DMS53 treated with DMSO at 0.1 percent for 48 hours (cell line): ENCODE data around the gene LUC7L3.
"Not testable (repeated sequence)": the region's sequence is repeated elsewhere in the genome, so short reads cannot be mapped to it uniquely, and the experiment has no call there.

Experiments
- DNase-seq: peaks from one replicate; lab custom pipeline; 2025; ENCODE audit not compliant: unreplicated experiment; lab: John Stamatoyannopoulos, UW

The LUC7L3 gene

DNA sequence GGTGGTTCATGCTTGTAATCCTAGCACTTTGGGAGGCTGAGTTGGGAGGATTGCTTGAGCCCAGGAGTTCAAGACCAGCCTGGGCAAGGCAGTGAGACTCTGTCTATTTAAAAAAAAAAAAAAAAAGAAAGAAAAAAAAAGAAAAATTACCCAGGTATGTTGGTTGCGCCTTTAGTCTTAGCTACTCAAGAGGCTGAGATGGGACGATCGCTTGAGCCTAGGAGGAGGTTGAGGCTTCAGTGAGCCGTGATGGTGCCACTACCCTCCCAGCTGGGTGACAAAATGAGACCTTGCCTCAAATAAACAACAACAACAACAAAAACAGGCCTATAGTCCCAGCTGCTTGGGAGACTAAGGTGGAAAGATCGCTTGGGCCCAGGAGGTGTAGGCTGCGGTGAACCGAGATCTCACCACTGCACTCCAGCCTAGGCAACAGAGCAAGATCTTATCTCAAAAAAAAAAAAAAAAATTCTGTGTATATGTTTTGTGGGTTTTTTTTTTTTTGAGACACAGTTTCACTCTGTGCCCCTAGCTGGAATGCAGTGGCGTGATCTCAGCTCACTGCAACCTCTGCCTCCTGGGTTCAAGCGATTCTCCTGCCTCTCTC, 60.4 kb downstream of the LUC7L3 start:
- no peak for DNase-seq

GRCh38 chr17:50781167-50781566, 61.8 kb downstream of the LUC7L3 start:
- DNase-seq: no peak

- DNase-seq: peak; percentile 86
These were observed 63.8 kb downstream of the LUC7L3 start for GRCh38 chr17:50783193-50783660.

GRCh38 chr17:50783905-50784304, 64.5 kb downstream of the LUC7L3 start:
- no peak for DNase-seq

GRCh38 chr17:50785126-50785525, 65.7 kb downstream of the LUC7L3 start:
- no peak for DNase-seq

GRCh38 chr17:50785946-50786570, 66.7 kb downstream of the LUC7L3 start:
- no peak for DNase-seq

DNA sequence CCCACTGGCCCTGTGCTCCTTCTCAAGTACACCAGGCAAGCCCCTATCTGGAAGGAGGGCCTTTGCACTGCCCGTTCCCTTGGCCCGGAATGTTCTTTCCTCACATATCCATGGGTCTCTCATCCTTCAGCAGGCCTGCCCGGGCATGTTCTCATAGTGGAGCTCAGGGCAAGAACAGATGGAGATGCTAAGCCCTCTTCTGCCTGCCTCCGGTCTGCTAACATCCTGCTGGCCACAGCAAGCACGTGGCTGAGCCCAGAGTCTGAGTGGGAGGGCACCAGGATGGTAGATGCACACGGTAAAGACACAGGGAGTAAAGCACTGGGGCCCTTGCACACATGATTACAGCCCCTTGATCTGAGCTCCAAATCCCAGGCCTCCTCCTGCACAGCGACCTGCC, 67.7 kb downstream of the LUC7L3 start:
- no peak for DNase-seq

DNA sequence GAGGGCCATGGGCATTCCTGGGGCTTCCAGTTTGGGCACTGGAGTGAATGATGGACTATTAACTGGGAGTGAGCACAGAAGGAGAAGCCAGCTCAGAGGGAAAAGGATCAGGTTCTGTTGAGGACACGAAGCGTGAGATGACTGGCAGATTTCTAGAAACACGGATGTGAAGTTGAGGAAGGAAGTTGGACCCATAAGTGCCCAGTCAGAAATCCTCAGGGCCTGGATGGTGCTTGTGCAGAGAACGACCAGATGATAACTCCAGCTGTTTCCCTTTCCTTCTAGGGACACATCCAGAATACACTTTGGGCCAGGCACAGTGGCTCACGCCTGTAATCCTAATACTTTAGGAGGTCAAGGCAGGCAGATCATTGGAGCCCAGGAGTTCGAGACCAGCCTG, 71.2 kb downstream of the LUC7L3 start:
- DNase-seq: no peak

- no peak for DNase-seq
These were observed 72.7 kb downstream of the LUC7L3 start for GRCh38 chr17:50792132-50792531.

GRCh38 chr17:50793007-50793406, 73.6 kb downstream of the LUC7L3 start:
- DNase-seq: no peak

GRCh38 chr17:50794361-50794760, 75.0 kb downstream of the LUC7L3 start:
- DNase-seq: no peak

DNA sequence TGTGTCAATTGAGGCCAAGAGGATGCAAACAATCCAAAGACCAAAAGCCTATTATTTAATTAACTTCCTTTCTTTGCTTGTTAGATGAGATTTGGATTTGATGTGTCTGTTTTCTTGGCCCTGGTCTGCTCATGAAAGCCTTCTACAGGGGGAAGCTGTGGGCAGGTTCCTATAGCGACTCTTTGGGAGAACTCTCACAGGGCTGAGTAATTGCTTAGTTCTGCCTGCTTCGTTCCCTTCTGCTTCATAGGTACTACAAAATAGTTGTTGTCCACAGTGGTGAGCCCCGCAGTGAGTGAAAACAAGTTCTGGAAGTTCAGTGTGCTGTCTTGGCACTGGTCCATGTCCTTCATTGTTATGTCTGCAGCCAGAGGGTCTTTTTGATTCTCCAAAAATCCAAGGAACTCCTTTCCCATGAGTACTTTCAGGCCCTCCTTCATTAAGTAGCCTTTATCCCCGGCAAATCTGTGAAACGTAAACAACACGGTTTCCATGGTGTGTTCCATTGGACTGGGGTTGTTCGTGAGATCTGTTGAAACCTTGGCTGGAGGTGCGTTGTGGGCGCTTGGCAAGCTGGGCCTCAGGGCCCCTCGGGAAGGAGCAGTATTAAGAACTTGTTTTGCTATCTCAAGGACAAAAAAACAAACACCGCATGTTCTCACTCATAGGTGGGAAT, 77.9 kb downstream of the LUC7L3 start:
- no peak for DNase-seq

GRCh38 chr17:50798424-50799288, 79.3 kb downstream of the LUC7L3 start:
- DNase-seq: no peak

- DNase-seq: no peak
These were observed 80.2 kb downstream of the LUC7L3 start for GRCh38 chr17:50799582-50799981.

GRCh38 chr17:50800196-50800700, 80.8 kb downstream of the LUC7L3 start:
- DNase-seq: no peak

DNA sequence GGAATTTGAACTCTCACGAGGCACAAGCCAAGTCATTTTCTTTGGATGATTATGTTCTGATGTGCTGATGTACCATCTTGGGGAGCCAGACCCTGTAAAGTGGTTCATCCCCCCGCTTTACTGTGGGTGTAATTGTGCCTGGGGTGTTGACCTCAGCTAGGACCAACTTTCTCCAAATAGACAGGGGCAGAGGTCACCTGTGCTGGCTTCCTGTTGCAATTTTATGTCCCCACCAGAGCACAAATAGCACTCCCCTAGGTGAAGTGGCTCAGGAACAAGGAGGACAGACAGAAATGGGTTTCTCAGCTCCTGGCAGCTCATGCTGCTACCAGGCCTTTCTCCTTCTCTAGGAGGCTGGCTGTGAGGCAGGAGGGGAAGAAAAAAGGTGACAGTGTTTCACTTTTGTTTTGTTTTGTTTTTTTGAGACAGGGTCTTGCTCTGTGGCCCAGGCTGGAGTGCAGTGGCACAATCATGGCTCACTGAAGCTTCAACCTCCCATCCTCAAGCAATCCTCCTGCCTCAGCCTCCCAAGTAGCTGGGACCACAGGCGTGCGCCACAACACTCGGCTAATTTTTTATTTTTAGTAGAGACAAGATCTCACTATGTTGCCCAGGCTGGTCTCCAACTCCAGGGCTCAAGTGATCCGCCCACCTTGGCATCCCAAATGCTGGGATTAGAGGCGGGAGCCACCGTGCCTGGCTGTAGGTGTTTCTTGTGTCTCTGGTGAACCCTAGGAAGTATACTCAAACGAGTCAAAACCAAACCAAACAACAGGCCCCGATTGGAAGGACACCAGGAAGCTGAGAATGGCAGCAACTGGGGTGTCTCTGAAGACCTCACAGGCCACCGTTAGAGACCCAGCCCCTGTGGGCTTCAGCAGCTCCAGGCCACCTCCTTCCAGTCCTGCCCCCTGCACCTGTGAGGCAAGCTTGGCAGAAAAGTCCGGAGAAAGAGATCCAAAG, 83.5 kb downstream of the LUC7L3 start:
- no peak for DNase-seq

GRCh38 chr17:50803676-50804075, 84.3 kb downstream of the LUC7L3 start:
- DNase-seq: no peak

DNA sequence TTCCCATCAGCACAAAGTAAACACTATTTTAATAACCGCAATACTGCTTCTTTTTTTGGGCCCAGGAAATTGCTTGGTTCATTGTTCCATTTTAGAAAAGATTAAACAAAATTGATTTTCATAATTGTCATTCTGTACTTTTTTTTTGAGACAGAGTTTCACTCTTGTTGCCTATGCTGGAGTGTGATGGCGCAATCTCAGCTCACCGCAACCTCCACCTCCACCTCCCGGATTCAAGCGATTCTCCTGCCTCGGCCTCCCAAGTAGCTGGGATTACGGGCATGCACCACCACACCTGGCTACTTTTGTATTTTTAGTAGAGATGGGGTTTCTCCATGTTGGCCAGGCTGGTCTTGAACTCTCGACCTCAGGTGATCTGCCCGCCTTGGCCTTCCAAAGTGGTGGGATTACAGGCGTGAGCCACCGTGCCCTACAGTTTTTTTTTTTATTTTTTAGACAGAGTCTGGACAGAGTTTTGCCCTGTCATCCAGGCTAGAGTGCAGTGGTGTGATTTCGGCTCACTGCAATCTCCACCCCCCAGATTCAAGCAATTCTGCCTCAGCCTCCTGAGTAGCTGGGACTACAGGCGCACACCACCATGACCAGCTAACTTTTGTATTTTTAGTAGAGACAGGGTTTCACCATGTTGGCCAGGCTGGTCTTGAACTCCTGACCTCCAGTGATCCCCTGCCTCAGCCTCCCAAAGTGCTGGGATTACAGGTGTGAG, 85.5 kb downstream of the LUC7L3 start:
- DNase-seq: not testable (repeated sequence)

DNA sequence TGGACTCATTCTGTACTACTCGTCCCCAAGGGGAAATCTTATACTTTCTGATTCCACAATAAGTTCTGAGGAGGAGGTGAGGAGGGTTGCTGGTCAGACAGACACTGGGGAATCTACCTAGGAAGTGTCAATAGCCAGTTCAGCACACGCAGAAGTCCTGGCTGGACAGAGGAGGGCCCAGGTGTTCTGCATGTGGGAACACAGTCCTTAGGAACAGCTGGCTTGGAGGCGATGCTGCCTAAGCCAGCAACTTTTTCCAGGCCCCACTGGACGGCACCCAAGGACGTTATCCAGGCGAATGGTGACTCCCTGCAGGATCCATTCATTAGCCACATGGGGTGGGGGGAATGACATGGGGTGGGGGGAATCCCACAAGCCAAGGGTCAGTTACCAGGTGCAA, 86.1 kb downstream of the LUC7L3 start:
- no peak for DNase-seq
